HepG2 (cell line): ENCODE data around the gene CAVIN1. TPM values are rescaled to one million over a fixed set of nuclear protein-coding genes. Genes with fewer than 3 reads are reported as not detected.
A peak's percentile ranks its signal among the peaks of the same experiment; 100 is the strongest.

ENCODE experiments used
- CBX5 ChIP-seq: sonication (generic); formaldehyde crosslinking; IDR thresholded peaks from 2 replicates; pipeline ENCODE4 v1.4.0; 2020; ENCODE audit warnings: missing genetic modification reagents, borderline replicate concordance
- HCFC1 ChIP-seq: fragments of 150-350 bp; IDR thresholded peaks from 2 replicates; pipeline ENCODE4 v1.6.1; 2014; ENCODE audit warnings: low read depth, low read length
- HMGA1 ChIP-seq: sonication (generic); formaldehyde crosslinking; conservative IDR thresholded peaks from 2 replicates; pipeline ENCODE4 v1.4.0; 2020; ENCODE audit warnings: missing genetic modification reagents
- ISL2 ChIP-seq: sonication (generic); formaldehyde crosslinking; IDR thresholded peaks from 2 replicates; pipeline ENCODE4 v1.5.0; 2020; ENCODE audit warnings: missing genetic modification reagents
- NRL ChIP-seq: sonication (generic); formaldehyde crosslinking; IDR thresholded peaks from 2 replicates; pipeline ENCODE4 v1.5.0; 2020; ENCODE audit warnings: missing genetic modification reagents, mild to moderate bottlenecking, moderate library complexity, borderline replicate concordance
- SMARCC2 ChIP-seq: fragments of 450-650 bp; IDR thresholded peaks from 2 replicates; pipeline ENCODE4 v1.6.1; 2017; ENCODE audit warnings: antibody characterized with exemption, mild to moderate bottlenecking
- SMC3 ChIP-seq: IDR thresholded peaks from 2 replicates; pipeline ENCODE4 v1.6.1; 2011; ENCODE audit warnings: low read length, improper control_type of control experiment
- TCF7 ChIP-seq: sonication (generic); IDR thresholded peaks from 2 replicates; pipeline ENCODE4 v1.6.1; 2016; ENCODE audit warnings: antibody characterized with exemption, low read depth
- XRCC5 ChIP-seq: fragments of 200-400 bp; formaldehyde crosslinking; optimal IDR thresholded peaks from 2 replicates; pipeline ENCODE3; 2017; ENCODE audit warnings: mild to moderate bottlenecking, low read length
- ZFP37 ChIP-seq: sonication (generic); formaldehyde crosslinking; IDR thresholded peaks from 2 replicates; pipeline ENCODE4 v1.4.0; 2020; ENCODE audit warnings: missing genetic modification reagents, borderline replicate concordance
- ZNF274 ChIP-seq: sonication (generic); formaldehyde crosslinking; IDR thresholded peaks from 2 replicates; pipeline ENCODE4 v1.5.1; 2020; ENCODE audit warnings: mild to moderate bottlenecking, missing genetic modification reagents
- ZNF350 ChIP-seq: sonication (generic); formaldehyde crosslinking; IDR thresholded peaks from 2 replicates; pipeline ENCODE4 v1.4.0; 2020; ENCODE audit warnings: mild to moderate bottlenecking, low read depth, missing genetic modification reagents, borderline replicate concordance
- ZNF7 ChIP-seq: IDR thresholded peaks from 2 replicates; pipeline ENCODE4 v1.6.1; 2016; ENCODE audit warnings: missing biosample characterization, missing genetic modification reagents
- ZNF724P ChIP-seq: sonication (generic); formaldehyde crosslinking; IDR thresholded peaks from 2 replicates; pipeline ENCODE4 v1.8.0; 2022; ENCODE audit warnings: missing genetic modification reagents, borderline replicate concordance
- ZNF768 ChIP-seq: sonication (generic); formaldehyde crosslinking; IDR thresholded peaks from 2 replicates; pipeline ENCODE4 v1.4.0; 2020; ENCODE audit warnings: missing genetic modification reagents
- ZNF841 ChIP-seq: sonication (generic); formaldehyde crosslinking; IDR thresholded peaks from 2 replicates; pipeline ENCODE4 v1.8.1; 2023; ENCODE audit warnings: missing genetic modification reagents, borderline replicate concordance
- polyA plus RNA-seq, 8 experiments: library from polyadenylated mRNA; depleted of rRNA in 3 of 8; stranded (reverse) in 7 of 8; unstranded in 1 of 8; fragments of >200 nt; fragmentation: Illumina TruSeq in 4 of 8; extraction: Trizol in 4 of 8; gene quantifications; 2 replicates each; pipeline versions ENCODE4 v1.2.1 to v1.2.3, GENCODE V29; 2011 to 2016; ENCODE audit warnings: low read depth in 4 of 8, missing spikeins in 1 of 8, mixed read lengths in 1 of 8; ENCODE audit not compliant: insufficient read depth in 1 of 8
- total RNA-seq, 5 experiments: library from RNA; depleted of rRNA; stranded (reverse); fragments of >200 nt; fragmentation: Illumina TruSeq; extraction: Trizol; gene quantifications; 2 replicates each; pipeline ENCODE4 v1.2.3, GENCODE V29; 2016; ENCODE audit warnings: low read depth in 1 of 5
- TF ChIP-seq, protein P1 (sequence below): sonication (generic); formaldehyde crosslinking; IDR thresholded peaks from 2 replicates; pipeline ENCODE4 v1.5.1; 2020; ENCODE audit warnings: missing genetic modification reagents, mild to moderate bottlenecking, borderline replicate concordance
- TF ChIP-seq, protein P2 (sequence below): IDR thresholded peaks from 2 replicates; pipeline ENCODE4 v1.6.1; 2016; ENCODE audit warnings: mild to moderate bottlenecking
- TF ChIP-seq, protein P3 (sequence below): sonication (generic); formaldehyde crosslinking; IDR thresholded peaks from 2 replicates; pipeline ENCODE4 v1.5.0; 2020; ENCODE audit warnings: missing genetic modification reagents
- TF ChIP-seq, protein P4 (sequence below): sonication (generic); formaldehyde crosslinking; IDR thresholded peaks from 2 replicates; pipeline ENCODE4 v1.9.0; 2021; ENCODE audit warnings: missing genetic modification reagents, borderline replicate concordance
- TF ChIP-seq, protein P5 (sequence below): sonication (generic); formaldehyde crosslinking; IDR thresholded peaks from 2 replicates; pipeline ENCODE4 v1.4.0; 2020; ENCODE audit warnings: missing genetic modification reagents

The CAVIN1 gene
- total and polyA plus RNA-seq, 2 of the 13 experiments (the other 11 are each of a cell fraction or from before 2014, with no cell fraction given): 15.9 to 25.5 TPM

DNA sequence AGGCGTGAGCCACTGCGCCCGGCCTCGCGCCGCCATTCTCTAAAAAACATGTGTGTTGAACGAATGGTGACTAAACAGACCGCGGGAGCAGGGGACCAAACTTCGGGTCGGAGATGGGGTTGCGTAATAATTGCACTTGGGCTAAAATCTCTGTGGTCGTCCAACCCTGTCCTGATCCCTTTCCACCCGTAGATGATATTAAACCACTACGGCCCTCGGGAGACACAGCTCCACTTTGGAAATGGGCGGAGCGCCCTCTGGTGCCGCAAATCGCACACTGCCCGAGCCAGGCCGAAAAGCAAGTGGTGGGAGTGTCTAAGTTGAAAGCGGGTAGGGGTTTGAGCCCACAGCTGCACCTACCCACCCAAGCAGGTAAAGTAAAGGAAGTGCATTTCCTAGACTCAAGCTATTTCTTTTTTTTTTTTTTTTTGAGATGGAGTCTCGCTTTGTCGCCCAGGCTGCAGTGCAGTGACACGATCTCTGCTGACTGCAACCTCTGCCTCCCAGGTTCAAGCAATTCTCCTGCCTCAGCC lies 17.0 kb downstream of the CAVIN1 start (continued):
- TF ChIP-seq, protein P1, sequence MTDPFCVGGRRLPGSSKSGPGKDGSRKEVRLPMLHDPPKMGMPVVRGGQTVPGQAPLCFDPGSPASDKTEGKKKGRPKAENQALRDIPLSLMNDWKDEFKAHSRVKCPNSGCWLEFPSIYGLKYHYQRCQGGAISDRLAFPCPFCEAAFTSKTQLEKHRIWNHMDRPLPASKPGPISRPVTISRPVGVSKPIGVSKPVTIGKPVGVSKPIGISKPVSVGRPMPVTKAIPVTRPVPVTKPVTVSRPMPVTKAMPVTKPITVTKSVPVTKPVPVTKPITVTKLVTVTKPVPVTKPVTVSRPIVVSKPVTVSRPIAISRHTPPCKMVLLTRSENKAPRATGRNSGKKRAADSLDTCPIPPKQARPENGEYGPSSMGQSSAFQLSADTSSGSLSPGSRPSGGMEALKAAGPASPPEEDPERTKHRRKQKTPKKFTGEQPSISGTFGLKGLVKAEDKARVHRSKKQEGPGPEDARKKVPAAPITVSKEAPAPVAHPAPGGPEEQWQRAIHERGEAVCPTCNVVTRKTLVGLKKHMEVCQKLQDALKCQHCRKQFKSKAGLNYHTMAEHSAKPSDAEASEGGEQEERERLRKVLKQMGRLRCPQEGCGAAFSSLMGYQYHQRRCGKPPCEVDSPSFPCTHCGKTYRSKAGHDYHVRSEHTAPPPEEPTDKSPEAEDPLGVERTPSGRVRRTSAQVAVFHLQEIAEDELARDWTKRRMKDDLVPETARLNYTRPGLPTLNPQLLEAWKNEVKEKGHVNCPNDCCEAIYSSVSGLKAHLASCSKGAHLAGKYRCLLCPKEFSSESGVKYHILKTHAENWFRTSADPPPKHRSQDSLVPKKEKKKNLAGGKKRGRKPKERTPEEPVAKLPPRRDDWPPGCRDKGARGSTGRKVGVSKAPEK (CRISPR knock-in tag): no peak
- TF ChIP-seq SMARCC2: no peak
- TF ChIP-seq TCF7: no peak
- peak; percentile 29; the same call in 1 of the 2 replicates for TF ChIP-seq HCFC1
- no peak for TF ChIP-seq ZFP37 (CRISPR knock-in tag)
- no peak for TF ChIP-seq ISL2
- TF ChIP-seq, protein P2, sequence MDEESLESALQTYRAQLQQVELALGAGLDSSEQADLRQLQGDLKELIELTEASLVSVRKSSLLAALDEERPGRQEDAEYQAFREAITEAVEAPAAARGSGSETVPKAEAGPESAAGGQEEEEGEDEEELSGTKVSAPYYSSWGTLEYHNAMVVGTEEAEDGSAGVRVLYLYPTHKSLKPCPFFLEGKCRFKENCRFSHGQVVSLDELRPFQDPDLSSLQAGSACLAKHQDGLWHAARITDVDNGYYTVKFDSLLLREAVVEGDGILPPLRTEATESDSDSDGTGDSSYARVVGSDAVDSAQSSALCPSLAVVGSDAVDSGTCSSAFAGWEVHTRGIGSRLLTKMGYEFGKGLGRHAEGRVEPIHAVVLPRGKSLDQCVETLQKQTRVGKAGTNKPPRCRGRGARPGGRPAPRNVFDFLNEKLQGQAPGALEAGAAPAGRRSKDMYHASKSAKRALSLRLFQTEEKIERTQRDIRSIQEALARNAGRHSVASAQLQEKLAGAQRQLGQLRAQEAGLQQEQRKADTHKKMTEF (CRISPR knock-in tag): 0 out of 2 replicates have a peak, but pooled peaks have one; percentile 41
- no peak for TF ChIP-seq ZNF841 (CRISPR knock-in tag)
- no peak for TF ChIP-seq ZNF724P
- no peak for TF ChIP-seq NRL
- TF ChIP-seq, protein P3, sequence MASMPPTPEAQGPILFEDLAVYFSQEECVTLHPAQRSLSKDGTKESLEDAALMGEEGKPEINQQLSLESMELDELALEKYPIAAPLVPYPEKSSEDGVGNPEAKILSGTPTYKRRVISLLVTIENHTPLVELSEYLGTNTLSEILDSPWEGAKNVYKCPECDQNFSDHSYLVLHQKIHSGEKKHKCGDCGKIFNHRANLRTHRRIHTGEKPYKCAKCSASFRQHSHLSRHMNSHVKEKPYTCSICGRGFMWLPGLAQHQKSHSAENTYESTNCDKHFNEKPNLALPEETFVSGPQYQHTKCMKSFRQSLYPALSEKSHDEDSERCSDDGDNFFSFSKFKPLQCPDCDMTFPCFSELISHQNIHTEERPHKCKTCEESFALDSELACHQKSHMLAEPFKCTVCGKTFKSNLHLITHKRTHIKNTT: no peak
- peak; percentile 79 for TF ChIP-seq XRCC5
- TF ChIP-seq, protein P4, sequence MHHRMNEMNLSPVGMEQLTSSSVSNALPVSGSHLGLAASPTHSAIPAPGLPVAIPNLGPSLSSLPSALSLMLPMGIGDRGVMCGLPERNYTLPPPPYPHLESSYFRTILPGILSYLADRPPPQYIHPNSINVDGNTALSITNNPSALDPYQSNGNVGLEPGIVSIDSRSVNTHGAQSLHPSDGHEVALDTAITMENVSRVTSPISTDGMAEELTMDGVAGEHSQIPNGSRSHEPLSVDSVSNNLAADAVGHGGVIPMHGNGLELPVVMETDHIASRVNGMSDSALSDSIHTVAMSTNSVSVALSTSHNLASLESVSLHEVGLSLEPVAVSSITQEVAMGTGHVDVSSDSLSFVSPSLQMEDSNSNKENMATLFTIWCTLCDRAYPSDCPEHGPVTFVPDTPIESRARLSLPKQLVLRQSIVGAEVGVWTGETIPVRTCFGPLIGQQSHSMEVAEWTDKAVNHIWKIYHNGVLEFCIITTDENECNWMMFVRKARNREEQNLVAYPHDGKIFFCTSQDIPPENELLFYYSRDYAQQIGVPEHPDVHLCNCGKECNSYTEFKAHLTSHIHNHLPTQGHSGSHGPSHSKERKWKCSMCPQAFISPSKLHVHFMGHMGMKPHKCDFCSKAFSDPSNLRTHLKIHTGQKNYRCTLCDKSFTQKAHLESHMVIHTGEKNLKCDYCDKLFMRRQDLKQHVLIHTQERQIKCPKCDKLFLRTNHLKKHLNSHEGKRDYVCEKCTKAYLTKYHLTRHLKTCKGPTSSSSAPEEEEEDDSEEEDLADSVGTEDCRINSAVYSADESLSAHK (CRISPR knock-in tag): no peak
- peak; percentile 37; the same call in 1 of the 2 replicates for TF ChIP-seq ZNF274 (CRISPR knock-in tag)
- no peak for TF ChIP-seq ZNF768 (CRISPR knock-in tag)
- TF ChIP-seq SMC3: peak; percentile 91
- TF ChIP-seq, protein P5, sequence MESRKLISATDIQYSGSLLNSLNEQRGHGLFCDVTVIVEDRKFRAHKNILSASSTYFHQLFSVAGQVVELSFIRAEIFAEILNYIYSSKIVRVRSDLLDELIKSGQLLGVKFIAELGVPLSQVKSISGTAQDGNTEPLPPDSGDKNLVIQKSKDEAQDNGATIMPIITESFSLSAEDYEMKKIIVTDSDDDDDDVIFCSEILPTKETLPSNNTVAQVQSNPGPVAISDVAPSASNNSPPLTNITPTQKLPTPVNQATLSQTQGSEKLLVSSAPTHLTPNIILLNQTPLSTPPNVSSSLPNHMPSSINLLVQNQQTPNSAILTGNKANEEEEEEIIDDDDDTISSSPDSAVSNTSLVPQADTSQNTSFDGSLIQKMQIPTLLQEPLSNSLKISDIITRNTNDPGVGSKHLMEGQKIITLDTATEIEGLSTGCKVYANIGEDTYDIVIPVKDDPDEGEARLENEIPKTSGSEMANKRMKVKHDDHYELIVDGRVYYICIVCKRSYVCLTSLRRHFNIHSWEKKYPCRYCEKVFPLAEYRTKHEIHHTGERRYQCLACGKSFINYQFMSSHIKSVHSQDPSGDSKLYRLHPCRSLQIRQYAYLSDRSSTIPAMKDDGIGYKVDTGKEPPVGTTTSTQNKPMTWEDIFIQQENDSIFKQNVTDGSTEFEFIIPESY (CRISPR knock-in tag): no peak; the same call in none of the 2 replicates
- no peak for TF ChIP-seq ZNF7 (CRISPR knock-in tag)
- peak; percentile 54; the same call in 1 of the 2 replicates for TF ChIP-seq ZNF350 (CRISPR knock-in tag)
- TF ChIP-seq HMGA1 (CRISPR knock-in tag): no peak
- no peak; the same call in 1 of the 2 replicates for TF ChIP-seq CBX5 (CRISPR knock-in tag)
